IPS-18a (cell line): ENCODE results near the gene CDC5L.

ENCODE experiments used
- H3K27ac ChIP-seq: one replicate; pipeline ENCODE4 v1.5.1; 2013; ENCODE audit warnings: low read length
- H3K27me3 ChIP-seq: one replicate; pipeline ENCODE4 v1.6.1; 2013; ENCODE audit warnings: mild to moderate bottlenecking, low read length; ENCODE audit not compliant: control insufficient read depth, insufficient read depth
- H3K36me3 ChIP-seq: one replicate; pipeline ENCODE4 v1.6.1; 2013; ENCODE audit warnings: low read depth, low read length; ENCODE audit not compliant: control insufficient read depth
- H3K4me1 ChIP-seq: one replicate; pipeline ENCODE4 v1.6.1; 2013; ENCODE audit warnings: low read depth, low read length; ENCODE audit not compliant: control insufficient read depth
- H3K4me3 ChIP-seq: one replicate; pipeline ENCODE4 v1.5.1; 2013; ENCODE audit warnings: low read length
- H3K9ac ChIP-seq: one replicate; pipeline ENCODE4 v1.6.1; 2013; ENCODE audit warnings: mild to moderate bottlenecking, low read length, moderate library complexity
- H3K9me3 ChIP-seq: one replicate; pipeline ENCODE4 v1.6.1; 2013; ENCODE audit warnings: low read depth, low read length; ENCODE audit not compliant: control insufficient read depth

The CDC5L gene

GRCh38 chr6:44457596-44457995, 70.1 kb downstream of the CDC5L start:
- Histone ChIP-seq H3K9ac (no peak overlapping the region), H3K4me1 (no peaks in the 10 kb centered on the region), H3K27me3 (no peaks in the 10 kb centered on the region), H3K36me3 (no peaks in the 10 kb centered on the region), H3K9me3 (no peaks in the 10 kb centered on the region), H3K27ac (no peak overlapping the region), H3K4me3 (no peak overlapping the region)

GRCh38 chr6:44458551-44458950, 71.0 kb downstream of the CDC5L start:
- Histone ChIP-seq H3K27ac (no peak overlapping the region), H3K9me3 (no peaks in the 10 kb centered on the region), H3K4me1 (no peaks in the 10 kb centered on the region), H3K27me3 (no peaks in the 10 kb centered on the region), H3K9ac (no peak overlapping the region), H3K36me3 (no peaks in the 10 kb centered on the region), H3K4me3 (no peak overlapping the region)

GRCh38 chr6:44462335-44462734, 74.8 kb downstream of the CDC5L start:
- Histone ChIP-seq H3K27me3 (no peaks in the 10 kb centered on the region), H3K9me3 (no peaks in the 10 kb centered on the region), H3K4me1 (no peaks in the 10 kb centered on the region), H3K9ac (no peak overlapping the region), H3K4me3 (no peak overlapping the region), H3K27ac (no peak overlapping the region), H3K36me3 (no peaks in the 10 kb centered on the region)

GRCh38 chr6:44462797-44463727, 75.6 kb downstream of the CDC5L start:
- Histone ChIP-seq H3K27me3 (no peaks in the 10 kb centered on the region), H3K27ac (no peak overlapping the region), H3K9ac (no peak overlapping the region), H3K4me3 (no peak overlapping the region), H3K9me3 (no peaks in the 10 kb centered on the region), H3K4me1 (no peaks in the 10 kb centered on the region), H3K36me3 (no peaks in the 10 kb centered on the region)

- Histone ChIP-seq H3K4me3 (no peak overlapping the region), H3K36me3 (no peaks in the 10 kb centered on the region), H3K9ac (no peak overlapping the region), H3K9me3 (no peaks in the 10 kb centered on the region), H3K27ac (no peak overlapping the region), H3K27me3 (no peaks in the 10 kb centered on the region), H3K4me1 (no peaks in the 10 kb centered on the region)
Observed at GRCh38 chr6:44463728-44464450, 76.4 kb downstream of the CDC5L start.

GRCh38 chr6:44464527-44465310, 77.2 kb downstream of the CDC5L start:
- Histone ChIP-seq H3K9me3 (no peaks in the 10 kb centered on the region), H3K4me3 (no peak overlapping the region), H3K27me3 (no peaks in the 10 kb centered on the region), H3K36me3 (no peaks in the 10 kb centered on the region), H3K4me1 (no peaks in the 10 kb centered on the region), H3K27ac (no peak overlapping the region), H3K9ac (no peak overlapping the region)

GRCh38 chr6:44466955-44467354, 79.4 kb downstream of the CDC5L start:
- no peaks in the 10 kb centered on the region for H3K9me3 ChIP-seq
- no peaks in the 10 kb centered on the region for H3K27me3 ChIP-seq
- no peak overlapping the region for H3K9ac ChIP-seq
- H3K36me3 ChIP-seq = no peaks in the 10 kb centered on the region
- peaks cover 6% of the 10 kb centered on the region for H3K4me1 ChIP-seq
- H3K27ac ChIP-seq = no peak overlapping the region
- H3K4me3 ChIP-seq = no peak overlapping the region

- Histone ChIP-seq H3K27me3 (no peaks in the 10 kb centered on the region), H3K27ac (no peak overlapping the region), H3K4me1 (peaks cover 21% of the 10 kb centered on the region), H3K9me3 (no peaks in the 10 kb centered on the region), H3K9ac (no peak overlapping the region), H3K36me3 (no peaks in the 10 kb centered on the region), H3K4me3 (no peak overlapping the region)
Observed at GRCh38 chr6:44468835-44469234, 81.3 kb downstream of the CDC5L start.

GRCh38 chr6:44470115-44470464, 82.6 kb downstream of the CDC5L start:
- Histone ChIP-seq H3K27me3 (no peaks in the 10 kb centered on the region), H3K27ac (no peak overlapping the region), H3K4me1 (peaks cover 21% of the 10 kb centered on the region), H3K4me3 (no peak overlapping the region), H3K36me3 (no peaks in the 10 kb centered on the region), H3K9me3 (no peaks in the 10 kb centered on the region), H3K9ac (no peak overlapping the region)

GRCh38 chr6:44470746-44471145, 83.2 kb downstream of the CDC5L start:
- no peaks in the 10 kb centered on the region for H3K9me3 ChIP-seq
- no peaks in the 10 kb centered on the region for H3K27me3 ChIP-seq
- no peak overlapping the region for H3K4me3 ChIP-seq
- H3K27ac ChIP-seq = no peak overlapping the region
- H3K9ac ChIP-seq = no peak overlapping the region
- H3K36me3 ChIP-seq = no peaks in the 10 kb centered on the region
- peaks cover 21% of the 10 kb centered on the region for H3K4me1 ChIP-seq

- Histone ChIP-seq H3K4me3 (no peak overlapping the region), H3K4me1 (peaks cover 26% of the 10 kb centered on the region), H3K27ac (no peak overlapping the region), H3K9ac (no peak overlapping the region), H3K36me3 (no peaks in the 10 kb centered on the region), H3K27me3 (no peaks in the 10 kb centered on the region), H3K9me3 (no peaks in the 10 kb centered on the region)
Observed at GRCh38 chr6:44471271-44471981, 83.9 kb downstream of the CDC5L start.
